AG09309 (cell line): Measurements from ENCODE around the gene TACC2.

Experiments
- DNase-seq: peaks from one replicate; pipeline ENCODE4 v3.0.0-alpha.2; 2010; ENCODE audit warnings: low read depth
- H3K4me3 ChIP-seq: 2 replicates; pipeline ENCODE4 v1.5.1; 2011; ENCODE audit warnings: mild to moderate bottlenecking, low read depth, low read length, moderate library complexity; ENCODE audit not compliant: control insufficient read depth
- CTCF ChIP-seq: IDR thresholded peaks from 2 replicates; pipeline ENCODE4 v1.5.1; 2011; ENCODE audit warnings: mild to moderate bottlenecking, low read depth, low read length, inconsistent platforms; ENCODE audit not compliant: insufficient read depth, control insufficient read depth; ENCODE audit errors: missing control alignments

The TACC2 gene

GRCh38 chr10:122121059-122121458, 132.1 kb downstream of the TACC2 start:
- no peak for TF ChIP-seq CTCF
- DNase-seq: no peak
- H3K4me3 ChIP-seq: no peak overlapping the region

- no peak for DNase-seq
- no peak overlapping the region for H3K4me3 ChIP-seq
- no peak for TF ChIP-seq CTCF
These were observed 133.5 kb downstream of the TACC2 start for GRCh38 chr10:122122493-122122892.

GRCh38 chr10:122123186-122123585, 134.2 kb downstream of the TACC2 start:
- H3K4me3 ChIP-seq: no peak overlapping the region
- TF ChIP-seq CTCF: no peak
- no peak for DNase-seq

GRCh38 chr10:122124342-122124741, 135.4 kb downstream of the TACC2 start:
- no peak overlapping the region for H3K4me3 ChIP-seq
- no peak for DNase-seq
- no peak for TF ChIP-seq CTCF

GRCh38 chr10:122124808-122125207, 135.8 kb downstream of the TACC2 start:
- no peak for DNase-seq
- H3K4me3 ChIP-seq: no peak overlapping the region
- TF ChIP-seq CTCF: no peak

- TF ChIP-seq CTCF: no peak
- no peak overlapping the region for H3K4me3 ChIP-seq
- DNase-seq: peak; percentile 75
These were observed 138.0 kb downstream of the TACC2 start for GRCh38 chr10:122126763-122127659.
